ENCODE results near the gene TTBK1. TPM values are rescaled to one million over a fixed set of nuclear protein-coding genes. Genes with fewer than 3 reads are reported as not detected.

TTBK1 gene
- total and polyA plus RNA-seq, 9 donors, result 0.03 to 0.11 (median 0.06) TPM; not detected in 6

GRCh38 chr6:43286980-43287716 is 43.9 kb downstream of the TTBK1 start:
- WGBS, 3 donors, result 57 to 62% (median 60%) methylated on average over 9 to 10 of the region's 10 CpGs
- Histone ChIP-seq H3K27ac (no peak overlapping the region), H3K9me3 (no peaks in the 10 kb centered on the region), H3K4me3 (no peak overlapping the region), H3K36me3 (no peaks in the 10 kb centered on the region), H3K4me1 (ENCODE audit: insufficient read depth) (no peaks in the 10 kb centered on the region), H3K27me3 (no peaks in the 10 kb centered on the region)
- no peak for DNase-seq
- intact Hi-C loops (cut with DNase I), result no loop called here
- no peak for TF ChIP-seq POLR2A (IDR thresholded peaks at IDR 0.05)
- TF ChIP-seq EP300 (IDR thresholded peaks at IDR 0.05), result no peak
- TF ChIP-seq CTCF (IDR thresholded peaks at IDR 0.05), result no peak

- peak in 1 of 5 donors; percentile 7 for DNase-seq
- TF ChIP-seq EP300 (IDR thresholded peaks at IDR 0.05) (no peak), CTCF (IDR thresholded peaks at IDR 0.05) (no peak), POLR2A (IDR thresholded peaks at IDR 0.05) (no peak)
- H3K27me3 ChIP-seq, result no peaks in the 10 kb centered on the region
- H3K4me3 ChIP-seq, result no peak overlapping the region
- H3K4me1 ChIP-seq (ENCODE audit: insufficient read depth), result no peaks in the 10 kb centered on the region
- H3K27ac ChIP-seq, result no peak overlapping the region
- no peaks in the 10 kb centered on the region for H3K36me3 ChIP-seq
- no peaks in the 10 kb centered on the region for H3K9me3 ChIP-seq
- intact Hi-C loops (cut with DNase I), result no loop called here
- 69 to 76% (median 70%) methylated on average over 7 of the region's 7 CpGs for WGBS, 3 donors
Observed at GRCh38 chr6:43287717-43288679, 44.7 kb downstream of the TTBK1 start.

- TF ChIP-seq CTCF (IDR thresholded peaks at IDR 0.05), result no peak
- no peak for TF ChIP-seq EP300 (IDR thresholded peaks at IDR 0.05)
- TF ChIP-seq POLR2A (IDR thresholded peaks at IDR 0.05), result no peak
- no peak for DNase-seq
- Histone ChIP-seq H3K27ac (no peak overlapping the region), H3K4me1 (ENCODE audit: insufficient read depth) (no peaks in the 10 kb centered on the region), H3K4me3 (no peak overlapping the region), H3K9me3 (no peaks in the 10 kb centered on the region), H3K27me3 (no peaks in the 10 kb centered on the region), H3K36me3 (no peaks in the 10 kb centered on the region)
- WGBS, 3 donors, result 69 to 88% (median 71%) methylated on average over 3 of the region's 3 CpGs
- intact Hi-C loops (cut with DNase I), result no loop called here
Observed at GRCh38 chr6:43290339-43290904, 47.1 kb downstream of the TTBK1 start.

GRCh38 chr6:43290905-43291355 is 47.6 kb downstream of the TTBK1 start:
- WGBS, 3 donors, result 74 to 80% (median 78%) methylated on average over 6 of the region's 6 CpGs
- Histone ChIP-seq H3K27me3 (no peaks in the 10 kb centered on the region), H3K36me3 (no peaks in the 10 kb centered on the region), H3K27ac (no peak overlapping the region), H3K4me1 (ENCODE audit: insufficient read depth) (no peaks in the 10 kb centered on the region), H3K9me3 (no peaks in the 10 kb centered on the region), H3K4me3 (no peak overlapping the region)
- intact Hi-C loops (cut with DNase I), result no loop called here
- no peak for DNase-seq
- TF ChIP-seq POLR2A (IDR thresholded peaks at IDR 0.05) (no peak), CTCF (IDR thresholded peaks at IDR 0.05) (no peak), EP300 (IDR thresholded peaks at IDR 0.05) (no peak)
